Left ventricle myocardium inferior (tissue), 1 donor: ENCODE results near the gene PFDN5. TPM values are rescaled to one million over a fixed set of nuclear protein-coding genes. Genes with fewer than 3 reads are reported as not detected.

Experiments used
- DNase-seq: peaks from one replicate; pipeline ENCODE4 v3.0.0-alpha.2; 2020
- H3K27ac ChIP-seq: fragments of 200-600 bp; replicated peaks from 2 replicates; pipeline ENCODE4 v1.8.0; 2021
- H3K27me3 ChIP-seq: fragments of 200-600 bp; 2 replicates; pipeline ENCODE4 v1.8.0; 2021; ENCODE audit warnings: low read depth
- H3K36me3 ChIP-seq: fragments of 200-600 bp; 2 replicates; pipeline ENCODE4 v1.8.0; 2021
- H3K4me1 ChIP-seq: fragments of 200-600 bp; 2 replicates; pipeline ENCODE4 v1.8.0; 2021
- H3K4me3 ChIP-seq: fragments of 200-600 bp; 2 replicates; pipeline ENCODE4 v1.8.0; 2021; ENCODE audit warnings: mild to moderate bottlenecking, moderate library complexity
- H3K9me3 ChIP-seq: fragments of 200-600 bp; replicated peaks from 2 replicates; pipeline ENCODE4 v1.8.0; 2021
- CTCF ChIP-seq: fragments of 200-600 bp; IDR thresholded peaks from 2 replicates; pipeline ENCODE4 v1.8.0; 2021; ENCODE audit warnings: antibody characterized with exemption, mild to moderate bottlenecking, borderline replicate concordance
- intact Hi-C: fragments of 100-400 bp; cut with micrococcal nuclease; formaldehyde crosslinking; loops from one replicate; pipeline ENCODE4 v1.11.0; 2022
- total RNA-seq: library from RNA; stranded (reverse); fragmentation: NEBNext Ultra II Directional; extraction: Animal tissue kit (Norgen Biotek cat#: 25700); gene quantifications from one replicate; pipeline ENCODE4 v1.2.1, GENCODE V29; 2021
- donor health status: DM: no; HTN: yes; CAD: no; lungs with severe emphysema.

The PFDN5 gene
- total RNA-seq, 1 donor from 2014 or later = 399 TPM

DNA sequence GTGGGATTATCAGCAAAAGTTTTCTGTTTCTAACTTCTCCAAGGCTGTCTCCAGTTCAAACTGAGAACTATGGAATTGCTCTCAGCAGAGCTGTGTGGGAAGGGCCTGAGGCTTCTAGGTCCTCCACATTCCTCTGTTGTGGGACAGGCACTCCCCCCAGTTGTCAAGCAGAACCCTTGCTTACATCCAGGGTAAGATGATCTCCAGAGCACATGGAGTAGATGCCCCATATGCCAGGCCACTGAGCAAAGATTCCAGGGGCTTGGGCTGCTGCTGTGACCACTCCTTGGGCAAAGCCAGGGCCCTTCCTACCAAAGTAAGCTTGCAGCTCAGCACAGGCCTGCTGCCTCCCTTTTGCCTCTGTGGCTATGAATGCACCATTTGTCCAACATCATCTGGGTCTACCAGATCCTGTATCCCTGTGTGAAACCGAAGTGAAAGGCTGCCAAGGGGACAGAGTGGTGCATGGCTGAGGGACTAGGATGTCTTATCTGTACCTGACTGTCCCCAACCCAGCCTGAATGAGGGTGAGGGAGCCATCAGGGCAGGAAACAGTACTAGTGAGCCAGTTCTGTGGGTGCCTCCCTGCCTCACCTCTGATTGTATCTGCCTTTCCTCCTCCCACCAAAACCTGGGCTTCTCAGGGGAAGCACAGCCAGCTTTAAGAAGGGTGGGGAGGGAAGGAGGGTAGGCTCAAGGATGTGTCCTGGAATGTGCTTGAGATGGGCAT is 40.4 kb upstream of the PFDN5 start:
- no peak overlapping the region for H3K27ac ChIP-seq
- no peak for DNase-seq
- TF ChIP-seq CTCF = no peak

DNA sequence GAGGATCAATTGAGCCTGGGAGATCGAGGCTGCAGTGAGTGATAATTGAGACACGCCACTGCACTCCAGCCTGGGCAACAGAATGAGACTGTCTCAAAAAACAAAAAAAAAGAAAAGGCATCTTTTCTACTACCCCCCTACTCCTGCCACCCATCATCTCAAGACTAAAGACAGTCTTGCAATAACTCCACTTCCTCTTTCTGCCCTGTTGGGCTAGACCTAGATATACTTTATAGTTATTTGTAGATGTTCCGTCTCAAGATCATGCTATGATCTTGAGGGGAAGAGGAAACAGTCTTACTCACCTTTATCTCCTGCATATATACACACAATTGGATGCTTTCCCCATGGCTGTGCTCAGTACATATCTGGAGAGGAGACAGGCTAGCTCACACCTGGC is 39.3 kb upstream of the PFDN5 start:
- H3K9me3 ChIP-seq = no peaks in the 10 kb centered on the region
- no peak for TF ChIP-seq CTCF
- H3K27me3 ChIP-seq = no peaks in the 10 kb centered on the region
- intact Hi-C loops = no loop called here
- no peak overlapping the region for H3K27ac ChIP-seq
- peaks cover 31% of the 10 kb centered on the region for H3K4me1 ChIP-seq
- H3K4me3 ChIP-seq = no peak overlapping the region
- no peak for DNase-seq
- H3K36me3 ChIP-seq = peaks cover 24% of the 10 kb centered on the region

More for the DNA sequence above, 40.4 kb upstream of the PFDN5 start:
- no peak overlapping the region for H3K4me3 ChIP-seq
- intact Hi-C loops = no loop called here
- H3K36me3 ChIP-seq = peaks cover 24% of the 10 kb centered on the region
- H3K27me3 ChIP-seq = no peaks in the 10 kb centered on the region
- H3K9me3 ChIP-seq = no peaks in the 10 kb centered on the region
- peaks cover 36% of the 10 kb centered on the region for H3K4me1 ChIP-seq

- DNase-seq = no peak
- H3K9me3 ChIP-seq = no peaks in the 10 kb centered on the region
- TF ChIP-seq CTCF = no peak
- H3K36me3 ChIP-seq = peaks cover 14% of the 10 kb centered on the region
- H3K27ac ChIP-seq = peak overlapping the region; percentile 44
- peaks cover 4% of the 10 kb centered on the region for H3K4me1 ChIP-seq
- no peak overlapping the region for H3K4me3 ChIP-seq
- intact Hi-C loops = no loop called here
- no peaks in the 10 kb centered on the region for H3K27me3 ChIP-seq
These were observed 36.5 kb upstream of the PFDN5 start for GRCh38 chr12:53258541-53259539.

DNA sequence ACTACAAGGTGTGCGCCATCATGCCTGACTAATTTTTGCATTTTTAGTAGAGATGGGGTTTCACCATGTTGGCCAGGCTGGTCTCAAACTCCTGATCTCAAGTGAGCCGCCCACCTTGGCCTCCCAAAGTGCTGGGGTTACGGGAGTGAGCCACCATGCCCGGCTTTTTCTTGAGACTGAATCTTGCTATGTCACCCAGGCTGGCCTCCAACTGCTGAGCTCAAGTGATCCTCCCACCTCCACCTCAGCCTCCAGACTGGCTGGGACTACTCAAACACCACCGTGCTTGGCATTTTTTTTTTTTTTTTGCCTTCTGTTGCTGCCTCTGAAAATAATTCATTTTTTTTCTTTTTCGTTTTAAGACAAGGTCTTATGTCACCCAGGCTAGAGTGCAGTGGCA is 35.5 kb upstream of the PFDN5 start:
- no peak for DNase-seq
- no peaks in the 10 kb centered on the region for H3K27me3 ChIP-seq
- TF ChIP-seq CTCF = no peak
- H3K4me3 ChIP-seq = no peak overlapping the region
- no peaks in the 10 kb centered on the region for H3K9me3 ChIP-seq
- H3K36me3 ChIP-seq = peaks cover 3% of the 10 kb centered on the region
- H3K4me1 ChIP-seq = no peaks in the 10 kb centered on the region
- intact Hi-C loops = no loop called here
- H3K27ac ChIP-seq = no peak overlapping the region

- intact Hi-C loops = no loop called here
These were observed 29.6 kb upstream of the PFDN5 start for GRCh38 chr12:53265783-53266182.

More at GRCh38 chr12:53265783-53266182, 29.6 kb upstream of the PFDN5 start:
- no peaks in the 10 kb centered on the region for H3K9me3 ChIP-seq
- no peaks in the 10 kb centered on the region for H3K36me3 ChIP-seq
- no peak overlapping the region for H3K4me3 ChIP-seq
- H3K27me3 ChIP-seq = no peaks in the 10 kb centered on the region
- peaks cover 15% of the 10 kb centered on the region for H3K4me1 ChIP-seq
- H3K27ac ChIP-seq = no peak overlapping the region
- TF ChIP-seq CTCF = no peak
- DNase-seq = no peak
